ENCODE measurements around the gene SLC16A3.
A peak's percentile ranks its signal among the peaks of the same experiment; 100 is the strongest.
"Not testable (repeated sequence)": the region's sequence is repeated elsewhere in the genome, so short reads cannot be mapped to it uniquely, and the experiment has no call there.

Gene SLC16A3

GRCh38 chr17:82228842-82229697 is at the start of gene SLC16A3:
SLC16A3 (plus strand) TSS chr17:82229042; CDS start chr17:82236009, 6,967 bp downstream.
- no peak for DNase-seq (ENCODE audit: low read depth in 2 of 2, low spot score in 1 of 2)

GRCh38 chr17:82179412-82179811 is 49.4 kb upstream of the SLC16A3 start:
- DNase-seq (ENCODE audit: low read depth in 2 of 2, low spot score in 1 of 2), result no peak

DNA sequence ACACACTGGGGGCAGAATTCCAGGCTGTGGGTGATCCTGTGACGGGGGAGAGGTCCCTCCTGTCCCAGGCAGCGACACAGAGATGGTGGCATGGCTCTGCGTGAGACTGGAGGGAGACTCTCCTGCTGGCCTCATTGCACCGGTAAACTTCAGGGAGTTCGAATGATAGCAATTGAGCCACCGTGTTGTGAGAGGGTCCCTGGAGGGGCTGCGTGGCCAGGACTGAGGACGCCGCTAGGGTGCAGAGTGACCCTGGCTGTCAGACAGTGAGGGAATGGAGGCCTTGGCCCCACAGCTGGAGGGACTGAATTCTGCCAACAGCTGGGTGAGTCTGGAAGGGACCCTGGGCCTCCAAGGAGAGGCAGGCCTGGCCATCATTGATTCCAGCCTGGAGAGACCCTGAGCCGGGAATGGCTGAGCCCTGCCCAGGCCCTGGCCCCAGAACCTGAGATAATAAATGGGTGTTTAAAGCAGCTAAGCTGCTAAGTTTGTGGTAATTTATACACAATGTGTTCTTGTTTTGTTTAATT is 48.8 kb upstream of the SLC16A3 start:
- no peak for DNase-seq (ENCODE audit: low read depth in 2 of 2, low spot score in 1 of 2)

GRCh38 chr17:82180776-82181528 is 47.9 kb upstream of the SLC16A3 start:
- no peak for DNase-seq (ENCODE audit: low read depth in 2 of 2, low spot score in 1 of 2)

GRCh38 chr17:82184761-82185160 is 44.1 kb upstream of the SLC16A3 start:
- DNase-seq (ENCODE audit: low read depth in 2 of 2, low spot score in 1 of 2), result no peak

DNA sequence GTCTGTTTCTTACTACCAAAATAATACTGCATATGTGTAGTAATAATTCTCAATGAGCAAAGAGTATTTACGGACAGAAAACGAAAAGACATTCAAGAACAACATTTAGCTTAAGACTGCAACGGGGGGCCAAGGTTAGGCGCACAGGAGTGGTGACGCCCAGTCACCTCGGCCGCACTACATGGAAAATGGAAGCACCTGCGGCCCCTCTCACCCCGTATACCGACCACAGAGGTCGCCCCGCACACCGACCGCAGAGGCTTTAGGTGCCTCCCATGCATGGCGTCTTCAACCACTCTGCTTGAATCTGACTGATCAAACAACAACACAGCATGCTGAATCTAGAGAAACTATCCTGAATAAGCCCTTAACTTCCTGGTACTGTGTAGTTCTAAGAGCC is 42.6 kb upstream of the SLC16A3 start:
- no peak for DNase-seq (ENCODE audit: low read depth in 2 of 2, low spot score in 1 of 2)

DNA sequence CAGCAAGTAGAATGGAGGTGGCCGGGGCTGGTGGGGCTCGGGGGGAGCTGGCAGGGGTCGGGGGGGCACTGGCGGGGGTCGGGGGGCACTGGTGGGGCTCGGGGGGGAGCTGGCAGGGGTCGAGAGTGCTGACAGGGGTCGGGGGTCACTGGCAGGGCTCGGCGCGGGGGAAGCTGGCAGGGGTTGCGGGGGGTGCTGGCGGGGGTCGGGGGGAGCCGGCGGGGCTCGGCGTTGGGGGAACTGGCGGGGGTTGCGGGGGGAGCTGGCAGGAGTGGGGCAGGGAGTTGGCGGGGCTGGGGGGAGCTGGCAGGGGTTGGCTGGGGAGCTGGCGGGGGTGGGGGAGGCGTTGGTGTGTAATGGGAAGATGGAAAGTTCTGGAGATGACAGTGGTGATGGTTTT is 41.3 kb upstream of the SLC16A3 start:
- DNase-seq (ENCODE audit: low read depth in 2 of 2, low spot score in 1 of 2), result no peak

DNA sequence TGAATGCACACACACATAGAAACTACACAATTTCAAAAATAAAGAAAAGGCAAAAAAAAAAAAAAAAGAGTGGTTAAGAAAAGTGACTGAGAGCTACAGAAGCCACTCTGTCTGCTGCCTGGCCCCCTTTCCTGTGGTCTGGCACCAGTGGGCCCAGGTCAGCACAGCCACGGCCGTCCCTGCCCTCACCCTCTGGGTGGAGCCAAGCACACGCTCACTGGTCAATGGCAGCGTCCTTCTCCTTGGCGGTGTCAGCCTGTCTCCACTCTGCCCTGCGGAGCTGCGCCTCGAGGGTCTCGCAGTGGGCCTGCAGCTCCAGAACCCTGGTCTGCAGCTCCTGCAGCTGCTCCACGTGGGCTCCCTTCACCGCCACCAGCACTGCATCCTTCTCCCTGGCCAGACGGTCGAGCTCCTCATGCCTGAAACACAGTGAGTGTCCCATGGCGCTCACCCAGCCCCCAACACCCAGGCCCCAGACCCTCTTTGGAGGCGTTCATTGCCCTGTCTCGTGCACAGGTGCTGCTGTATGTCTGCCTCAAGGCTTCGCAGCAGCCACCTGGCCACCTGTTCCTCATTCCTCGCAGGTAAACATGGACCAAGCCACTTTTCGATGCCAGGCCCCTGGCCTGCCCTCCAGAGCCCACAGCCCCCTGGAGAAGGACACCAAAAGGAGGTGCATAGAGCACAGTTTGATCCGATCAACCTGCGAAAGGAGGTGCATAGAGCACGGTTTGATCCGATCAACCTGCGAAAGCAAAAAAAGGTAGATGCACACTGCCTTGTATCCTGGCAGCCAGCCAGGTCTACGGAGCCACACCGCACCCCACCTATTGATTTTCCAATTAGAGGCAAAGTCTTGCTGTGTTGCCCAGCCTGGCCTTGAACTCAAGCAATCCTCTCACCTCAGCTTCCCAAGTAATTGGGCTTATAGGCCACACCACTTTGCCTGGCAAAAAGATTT is 40.6 kb upstream of the SLC16A3 start:
- DNase-seq (ENCODE audit: low read depth in 2 of 2, low spot score in 1 of 2), result no peak

DNA sequence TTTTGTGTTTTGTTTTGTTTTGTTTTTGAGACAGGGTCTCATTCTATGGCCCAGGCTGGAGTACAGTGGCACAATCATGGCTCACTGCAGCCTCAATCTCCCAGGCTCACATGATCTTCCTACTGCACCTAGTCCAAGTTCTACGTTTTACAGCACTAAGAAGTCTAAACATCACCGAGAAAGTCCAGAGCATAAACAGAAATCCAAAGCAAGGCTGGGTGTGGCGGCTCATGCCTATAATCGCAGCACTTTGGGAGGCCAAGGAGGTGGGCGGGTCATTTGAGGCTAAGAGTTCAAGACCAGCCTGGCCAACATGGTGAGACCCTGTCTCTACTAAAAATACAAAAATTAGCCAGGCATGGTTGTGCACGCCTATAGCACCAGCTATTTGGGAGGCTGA is 35.8 kb upstream of the SLC16A3 start:
- not testable (repeated sequence) for DNase-seq (ENCODE audit: low read depth in 2 of 2, low spot score in 1 of 2)

GRCh38 chr17:82193520-82194220 is 35.2 kb upstream of the SLC16A3 start:
- DNase-seq (ENCODE audit: low read depth in 2 of 2, low spot score in 1 of 2), result no peak

DNA sequence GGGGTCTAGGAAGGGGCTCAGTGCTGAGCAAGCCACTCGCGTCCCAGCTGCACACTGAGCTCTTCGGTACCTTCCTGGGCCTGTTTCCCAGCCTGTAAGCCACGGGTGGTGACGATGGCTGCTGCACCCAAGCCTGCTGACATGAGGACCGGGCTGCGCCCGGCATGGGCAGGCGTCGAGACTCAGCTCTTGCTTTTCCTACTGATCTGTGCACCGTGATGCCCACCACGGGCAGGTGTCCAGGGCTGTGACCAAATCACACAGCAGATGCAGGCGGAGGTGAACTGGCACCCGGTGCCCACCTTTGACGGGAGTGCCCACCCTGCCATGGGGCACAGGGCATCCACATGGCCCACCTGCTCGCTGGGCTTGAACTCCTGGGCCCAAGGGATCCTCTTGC is 34.1 kb upstream of the SLC16A3 start:
- no peak for DNase-seq (ENCODE audit: low read depth in 2 of 2, low spot score in 1 of 2)

DNA sequence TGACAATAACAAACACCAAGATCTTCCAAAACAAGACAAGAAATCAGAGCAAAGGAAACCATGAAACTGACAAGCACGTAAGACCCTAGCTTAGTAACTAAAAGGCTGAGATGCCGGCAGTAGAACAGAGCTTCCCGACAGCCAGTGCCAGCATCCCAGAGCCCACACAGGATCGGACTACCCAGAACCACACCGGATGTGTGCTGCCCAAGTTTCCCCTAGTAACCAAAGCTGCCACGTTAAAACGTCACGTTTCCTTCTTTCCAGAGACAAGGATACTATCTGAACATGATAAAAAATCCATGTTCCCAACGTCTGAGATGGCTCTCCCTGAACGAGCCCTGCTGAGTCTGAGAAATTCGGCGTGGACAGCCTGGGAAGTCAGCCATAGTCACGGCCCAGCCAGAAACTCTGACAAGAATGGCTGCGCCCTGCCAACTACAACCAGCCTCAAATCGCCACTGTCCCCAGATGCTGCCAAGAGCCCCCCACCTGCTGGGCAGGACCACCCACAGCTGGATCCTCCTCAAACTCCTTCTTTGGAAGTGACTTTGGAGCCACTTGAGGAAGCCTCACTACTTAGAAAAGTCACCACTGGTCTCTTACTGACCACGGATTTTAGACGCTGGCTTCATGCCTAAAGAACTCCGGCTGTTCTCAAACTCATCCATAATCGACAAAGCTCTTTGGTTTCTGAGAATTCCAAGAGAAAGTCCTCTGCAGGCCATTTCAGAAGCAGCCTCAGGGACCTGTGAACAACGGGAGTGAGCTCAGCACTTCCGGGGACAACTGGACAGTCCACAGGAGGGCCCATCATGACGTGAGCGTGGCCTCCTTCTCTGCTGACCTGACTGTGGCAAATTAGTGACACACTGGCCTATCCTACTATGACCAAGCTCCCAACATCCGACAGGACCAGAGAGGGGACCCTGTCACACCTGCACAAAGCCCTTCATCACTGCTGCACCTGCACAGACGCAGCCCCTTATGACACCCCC is 32.9 kb upstream of the SLC16A3 start:
- no peak for DNase-seq (ENCODE audit: low read depth in 2 of 2, low spot score in 1 of 2)

DNA sequence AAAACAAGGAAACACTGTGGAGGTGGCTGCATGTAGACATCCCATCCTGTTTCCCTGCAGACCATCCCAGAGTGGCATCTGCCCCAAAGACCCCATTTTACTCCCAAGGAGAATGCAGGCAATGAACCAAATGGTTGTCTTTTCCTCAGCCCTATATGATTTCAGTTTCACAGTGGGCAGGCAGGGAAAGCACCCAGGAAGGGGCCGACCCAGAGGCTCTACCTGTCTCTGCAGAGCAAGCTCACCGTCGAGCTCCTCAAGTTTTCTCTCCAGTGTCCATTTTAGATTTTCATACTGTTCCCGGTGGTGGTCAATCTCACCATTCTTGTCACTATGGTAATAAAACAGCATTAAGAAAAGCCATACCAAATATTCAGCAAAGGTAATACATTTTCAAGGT is 30.8 kb upstream of the SLC16A3 start:
- DNase-seq (ENCODE audit: low read depth in 2 of 2, low spot score in 1 of 2), result no peak

DNA sequence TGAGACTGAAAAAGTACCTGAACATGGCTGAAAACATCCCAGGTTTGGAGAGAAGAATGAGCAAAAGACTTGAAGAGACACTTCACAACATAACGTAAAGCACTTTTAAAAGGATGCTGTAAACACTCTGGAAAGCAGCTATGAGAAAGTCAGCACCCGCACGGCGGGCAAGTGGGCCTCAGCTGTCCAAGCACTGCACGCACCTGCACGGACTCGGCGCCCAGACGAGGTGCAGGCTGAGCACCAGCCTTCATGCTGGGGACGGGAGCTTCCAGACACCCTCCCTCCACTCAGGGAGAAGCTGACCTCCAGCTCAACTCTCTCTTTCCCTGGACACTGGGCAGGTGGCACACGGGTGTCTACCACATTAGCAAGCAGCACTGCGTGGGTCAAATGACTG is 29.3 kb upstream of the SLC16A3 start:
- DNase-seq (ENCODE audit: low read depth in 2 of 2, low spot score in 1 of 2), result no peak

DNA sequence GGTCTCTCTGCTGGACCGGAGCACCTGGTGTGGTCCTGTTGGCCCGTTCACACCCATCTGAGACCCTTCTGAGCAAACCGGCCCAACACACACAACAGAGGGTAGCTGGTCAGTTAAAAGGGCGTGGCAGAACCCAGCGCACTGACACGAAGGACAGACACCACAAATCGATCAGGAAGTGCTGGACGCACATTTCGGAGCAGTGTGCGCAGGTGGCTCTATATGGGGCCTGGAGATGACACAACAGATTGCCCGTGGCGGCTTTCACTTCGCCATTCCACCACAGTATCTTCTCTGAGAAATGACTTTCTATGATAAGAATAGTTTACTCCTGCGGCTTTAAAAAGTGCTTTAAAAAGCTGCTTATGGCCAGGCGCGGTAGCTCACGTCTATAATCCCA is 28.7 kb upstream of the SLC16A3 start:
- no peak for DNase-seq (ENCODE audit: low read depth in 2 of 2, low spot score in 1 of 2)

GRCh38 chr17:82200743-82201497 is 27.9 kb upstream of the SLC16A3 start:
- peak in 1 of 2 donors; percentile 35 for DNase-seq (ENCODE audit: low read depth in 2 of 2, low spot score in 1 of 2)

- DNase-seq (ENCODE audit: low read depth in 2 of 2, low spot score in 1 of 2), result no peak
These were observed 27.3 kb upstream of the SLC16A3 start for GRCh38 chr17:82201498-82201910.

- no peak for DNase-seq (ENCODE audit: low read depth in 2 of 2, low spot score in 1 of 2)
These were observed 25.9 kb upstream of the SLC16A3 start for GRCh38 chr17:82202981-82203380.
